GM19099 (cell line): ENCODE data around the gene NTN5.

Source experiments
- POLR2A ChIP-seq: IDR thresholded peaks from 3 replicates; pipeline ENCODE4 v1.6.1; 2011; ENCODE audit warnings: low read depth; ENCODE audit not compliant: insufficient read length; ENCODE audit errors: extremely low read depth

The NTN5 gene

GRCh38 chr19:48619692-48620585 lies 52.9 kb downstream of the NTN5 start:
- no peak for TF ChIP-seq POLR2A

DNA sequence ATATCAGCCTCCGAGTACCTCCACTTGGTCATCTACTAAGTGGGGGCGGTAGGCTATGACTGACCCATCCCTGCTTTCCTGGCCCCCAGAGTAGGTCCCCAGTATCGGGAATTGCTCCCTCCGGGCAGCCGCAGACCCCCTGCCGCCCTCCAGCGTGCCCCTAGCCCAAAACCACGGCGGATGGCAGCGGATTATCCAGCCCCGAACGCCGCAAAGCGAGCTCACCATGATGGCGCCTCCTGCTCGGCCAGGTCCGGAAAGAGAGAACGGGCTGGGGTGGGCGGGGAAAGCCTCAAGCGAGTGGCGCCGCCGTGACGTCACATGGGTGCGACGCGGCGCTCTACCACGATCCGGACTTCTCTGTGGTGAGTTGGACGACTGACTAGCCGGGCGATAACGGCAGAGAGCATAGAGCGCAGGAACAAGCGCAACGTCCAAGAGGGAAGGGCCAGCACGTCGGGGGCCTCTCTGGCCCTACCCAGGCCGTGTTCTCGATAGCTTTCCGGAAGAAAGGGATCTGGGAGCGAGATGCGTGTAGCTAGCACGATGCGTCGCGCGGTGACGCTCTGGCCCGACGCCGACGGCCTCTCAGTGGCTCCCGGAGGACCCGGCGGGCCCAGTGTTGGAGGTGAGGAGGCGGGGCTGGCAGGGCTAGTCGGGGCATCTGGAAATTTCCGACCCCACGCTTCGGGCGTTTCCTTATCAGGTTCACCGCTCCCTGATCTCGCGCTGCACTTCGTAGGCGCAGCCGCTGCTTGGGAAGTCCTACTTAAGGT lies 53.7 kb downstream of the NTN5 start, which contains the start of the genes RPL18 and SPHK2:
Gene RPL18, minus strand, starts transcription at position 263 of the 776 bp plus-strand sequence. Its CDS starts 35 bp downstream, at position 228.
Gene SPHK2, plus strand, starts transcription at position 591 of the 776 bp plus-strand sequence. CDS start 1,009 bp downstream, outside the sequence.
- TF ChIP-seq POLR2A: peak; percentile 95

DNA sequence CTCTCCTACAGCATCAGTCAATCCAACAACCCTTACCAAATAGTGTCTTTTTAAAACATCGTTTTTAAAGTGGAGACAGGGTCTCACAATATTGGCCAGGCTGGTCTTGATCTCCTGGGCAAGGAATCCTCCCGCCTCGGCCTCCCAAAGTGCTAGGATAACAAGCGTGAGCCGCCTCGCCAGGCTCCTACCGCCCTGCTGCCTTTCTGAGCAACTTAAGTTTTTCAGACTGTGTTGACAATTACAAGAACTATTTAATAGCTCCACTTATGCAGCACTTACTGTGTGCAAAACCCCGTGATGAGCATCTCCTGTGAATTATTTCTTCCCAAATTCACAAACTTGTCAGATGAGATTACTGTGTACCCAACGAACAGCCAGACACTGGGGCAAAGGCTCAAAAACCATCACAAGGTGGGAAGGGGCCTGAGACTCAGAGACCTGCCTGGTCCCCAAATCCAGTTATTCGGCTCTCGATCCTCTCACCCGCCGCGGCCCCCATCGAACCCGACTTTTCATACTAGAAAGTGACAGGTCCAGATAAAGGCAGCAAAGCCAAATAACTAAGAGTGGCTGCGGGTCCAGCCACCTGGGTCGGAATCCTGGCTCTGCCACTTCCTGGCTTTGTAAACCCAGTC lies 54.4 kb downstream of the NTN5 start:
- TF ChIP-seq POLR2A: no peak

DNA sequence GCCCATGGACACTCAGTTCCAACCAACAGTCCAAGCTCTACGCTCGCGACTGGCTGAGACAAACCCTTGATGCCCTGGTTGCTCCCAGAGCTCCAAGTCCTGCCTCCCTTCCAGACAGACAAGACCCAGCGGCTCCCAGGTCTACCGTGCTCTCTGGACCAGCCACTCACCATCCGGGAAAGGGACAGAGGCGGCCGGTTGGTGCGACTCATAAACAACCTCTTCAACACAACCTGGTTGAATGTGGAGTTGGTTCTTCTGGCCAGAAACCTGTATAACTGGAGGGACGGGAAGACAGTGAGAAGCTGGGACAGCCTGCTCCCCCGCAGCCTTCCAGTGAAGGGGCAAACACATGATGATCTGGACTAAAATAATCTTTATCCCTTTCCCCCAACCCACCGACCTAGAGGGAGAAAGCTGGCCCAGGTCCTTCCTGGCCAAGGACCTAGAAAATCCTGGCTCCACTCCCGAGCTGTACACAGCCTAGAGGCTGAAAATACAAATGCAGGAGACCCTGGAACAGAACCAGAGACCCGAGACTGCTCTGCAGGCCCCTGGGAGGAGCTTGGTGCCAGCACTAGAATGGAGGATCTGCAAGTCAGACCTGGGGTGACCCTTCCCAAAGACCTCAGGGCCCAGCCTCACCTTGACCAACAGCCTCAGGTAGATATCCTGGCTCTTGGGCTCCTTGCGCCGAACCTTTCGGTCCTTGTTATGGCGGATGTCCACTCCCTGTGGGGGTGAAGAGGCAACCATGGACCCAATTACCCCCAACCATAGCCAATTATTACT lies 55.5 kb downstream of the NTN5 start:
- no peak for TF ChIP-seq POLR2A

- TF ChIP-seq POLR2A: no peak
Observed at GRCh38 chr19:48616491-48617056, 56.2 kb downstream of the NTN5 start.

GRCh38 chr19:48616041-48616436 lies 56.8 kb downstream of the NTN5 start:
- no peak for TF ChIP-seq POLR2A

DNA sequence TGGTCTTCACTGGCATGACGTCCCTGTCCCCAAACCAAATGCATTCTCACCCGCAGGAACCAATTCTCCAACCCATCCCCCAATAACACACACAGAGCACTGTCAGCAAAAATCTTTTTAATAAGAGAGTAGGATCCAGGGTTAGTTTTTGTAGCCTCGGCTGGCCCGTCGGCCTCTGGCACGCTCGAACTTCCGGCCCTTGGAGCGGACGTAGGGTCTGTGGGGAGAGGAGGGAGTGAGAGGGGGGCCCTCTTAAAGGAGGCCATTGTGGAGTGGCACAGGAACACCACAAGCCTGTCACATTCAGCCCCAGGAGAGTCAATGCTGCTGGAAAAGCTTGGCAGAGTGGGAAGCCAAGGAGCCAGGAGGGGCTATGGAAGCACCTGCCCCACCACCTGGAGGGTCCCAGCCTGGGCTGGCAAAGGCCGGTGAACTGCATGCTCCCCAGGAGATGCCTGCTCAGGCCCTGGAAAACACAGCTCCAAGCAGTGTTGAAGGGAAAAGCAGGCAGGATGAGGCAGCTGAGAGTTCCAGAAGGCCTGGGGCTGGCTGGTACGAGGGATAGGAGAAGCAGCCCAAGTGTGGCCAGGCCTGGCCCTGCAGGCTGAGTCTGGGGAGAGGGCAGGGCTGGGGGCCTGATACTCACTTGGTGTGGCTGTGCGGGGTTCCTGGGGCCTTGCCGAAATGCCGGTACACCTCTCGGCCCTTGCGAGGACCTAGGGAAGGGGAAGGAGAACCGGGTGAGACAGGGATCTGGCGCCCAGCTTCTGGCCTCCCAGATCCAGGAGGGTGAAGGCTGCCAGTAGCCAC lies 57.4 kb downstream of the NTN5 start:
- no peak for TF ChIP-seq POLR2A

DNA sequence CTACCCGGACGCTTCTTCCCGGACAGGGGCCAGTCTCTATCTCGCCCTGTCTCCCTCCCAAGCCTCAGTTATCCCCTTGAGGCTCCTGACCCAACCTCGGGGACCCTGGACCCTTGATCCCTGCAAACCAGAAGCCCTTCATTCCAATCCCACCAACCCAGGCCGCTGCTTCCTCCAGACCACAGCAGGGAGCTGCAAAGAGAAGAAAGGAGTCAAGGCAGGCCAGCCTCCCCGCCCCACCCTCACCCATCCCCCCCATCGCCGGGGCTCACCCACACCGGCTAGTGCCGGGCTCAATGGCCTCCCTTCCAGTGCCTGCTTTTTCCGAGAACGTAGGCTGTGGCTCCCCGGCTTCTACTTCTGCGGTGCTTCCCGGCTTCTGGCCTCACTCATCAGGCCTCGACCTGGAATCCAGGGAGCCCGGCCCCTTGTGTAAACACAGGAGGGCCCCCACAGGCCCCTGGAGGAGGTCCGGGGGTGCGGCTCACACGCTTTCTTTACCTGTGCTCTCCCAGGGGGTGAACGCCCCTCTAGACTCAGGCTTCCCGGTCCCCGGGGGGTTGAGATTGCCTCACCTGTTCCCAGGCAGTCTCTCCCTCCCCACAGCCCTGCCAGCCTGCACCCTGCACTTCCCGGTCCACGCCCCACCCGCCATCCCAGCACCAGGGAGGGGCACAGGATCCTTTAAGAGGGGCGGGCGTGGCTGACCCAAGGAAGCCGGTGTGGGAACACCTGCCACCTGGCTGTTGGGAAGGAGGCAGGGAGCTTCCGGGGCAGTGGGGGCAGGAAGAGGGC lies 58.2 kb downstream of the NTN5 start, which contains the start of gene FAM83E:
Gene FAM83E, minus strand, starts transcription at position 641 of the 795 bp plus-strand sequence. CDS start 1,704 bp downstream, outside the sequence.
- TF ChIP-seq POLR2A: no peak

DNA sequence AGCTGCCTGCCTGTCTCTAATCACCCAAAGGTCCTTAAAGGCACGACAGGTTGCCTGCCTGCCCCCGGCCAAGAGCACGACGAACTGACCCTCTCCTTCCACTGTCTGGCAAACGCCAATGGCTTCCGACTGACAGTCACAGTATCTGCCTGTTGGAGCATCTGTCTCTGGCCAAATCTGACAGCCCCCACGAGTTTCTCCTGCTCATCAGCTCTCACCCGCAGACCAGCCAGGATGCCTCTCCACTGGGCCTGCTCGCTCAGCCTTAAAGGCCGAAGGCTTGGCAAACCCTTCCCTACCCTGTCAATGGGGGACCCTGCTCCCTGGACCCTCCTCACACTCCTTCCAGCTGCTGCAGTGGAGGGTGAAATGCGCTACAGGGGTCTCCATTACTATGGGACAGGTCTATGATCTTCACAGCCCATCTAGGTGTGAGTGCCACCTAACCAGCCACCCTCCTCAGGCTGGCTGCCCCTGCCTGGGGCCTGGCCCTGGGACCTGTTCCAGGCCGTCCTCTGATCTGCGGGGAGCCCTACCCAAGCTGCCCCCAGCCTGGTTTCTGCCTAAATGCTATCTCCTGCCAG lies 58.9 kb downstream of the NTN5 start:
- peak; percentile 8 for TF ChIP-seq POLR2A

DNA sequence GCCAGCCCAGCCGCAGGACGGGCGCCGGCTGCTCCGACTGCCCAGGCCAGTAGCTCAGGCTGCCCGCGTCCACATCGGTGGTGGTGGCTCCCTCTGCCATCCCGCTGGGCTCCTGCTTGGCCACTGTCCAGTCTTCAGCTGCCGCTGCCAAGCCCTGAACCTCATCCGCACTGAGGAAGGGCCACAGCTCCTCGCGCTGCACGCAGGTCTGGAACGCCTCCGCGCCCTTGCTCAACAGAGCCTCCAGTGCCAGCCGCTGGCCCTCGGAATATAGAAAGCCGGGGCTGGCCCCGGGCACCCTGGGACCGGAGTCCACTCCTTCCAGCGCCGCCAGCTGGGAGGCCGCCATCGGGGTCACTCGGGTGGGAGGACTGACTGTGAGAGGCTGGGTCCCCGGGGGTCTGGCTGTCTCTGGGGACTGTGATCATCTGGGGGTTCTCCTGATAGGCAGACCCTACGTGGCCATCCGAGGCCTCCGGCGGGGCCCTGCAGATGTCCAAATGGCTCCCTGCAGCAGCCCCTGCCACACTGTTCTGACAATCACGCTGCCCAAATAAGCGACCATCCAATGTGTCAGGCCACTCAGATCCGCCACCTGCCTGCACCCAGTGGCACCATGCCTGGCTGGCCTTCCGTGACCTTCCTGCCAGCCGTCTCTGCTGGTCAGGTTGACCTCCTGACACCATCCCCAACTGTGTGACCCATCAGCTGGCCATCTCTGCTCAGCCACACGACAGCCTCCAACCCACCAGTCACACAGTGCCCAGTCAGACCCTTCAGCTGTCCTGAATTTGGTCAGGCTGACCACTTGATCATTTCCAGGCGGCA lies 59.6 kb downstream of the NTN5 start:
- TF ChIP-seq POLR2A: no peak

DNA sequence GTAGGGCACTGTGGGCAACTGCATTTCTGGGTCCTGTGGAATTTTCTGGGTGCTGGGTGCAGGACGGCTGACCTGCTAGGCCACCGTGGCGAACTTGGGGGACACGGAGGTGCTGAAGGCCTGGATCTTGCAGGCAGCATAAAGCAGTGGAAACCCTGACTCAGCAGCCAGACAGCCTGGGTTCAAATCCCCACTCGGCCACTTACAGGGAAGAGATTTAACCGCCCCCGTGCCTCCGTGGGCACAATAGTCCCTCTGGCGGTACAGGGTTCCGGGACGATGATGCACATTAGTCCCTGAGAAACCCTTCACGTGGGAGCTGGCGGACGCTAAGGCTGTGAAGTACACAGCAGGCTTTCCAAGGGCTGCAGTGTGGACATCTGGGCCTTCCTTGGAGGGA lies 60.9 kb downstream of the NTN5 start:
- TF ChIP-seq POLR2A: no peak
